SK-N-SH (cell line): ENCODE results near the gene LDB1.

ENCODE experiments used
- CTCF ChIP-seq: fragments of 200-600 bp; sonication (generic); IDR thresholded peaks from 2 replicates; pipeline ENCODE4 v1.6.1; 2017; ENCODE audit warnings: antibody characterized with exemption, mild to moderate bottlenecking, moderate library complexity
- EZH2phosphoT487 ChIP-seq: fragments of 200-600 bp; sonication (generic); IDR thresholded peaks from 2 replicates; pipeline ENCODE4 v1.6.1; 2017; ENCODE audit warnings: low read depth, mixed run types, mild to moderate bottlenecking, antibody characterized with exemption, moderate library complexity, borderline replicate concordance
- FOSL2 ChIP-seq: IDR thresholded peaks from 2 replicates; pipeline ENCODE4 v1.4.0; 2012; ENCODE audit warnings: low read depth, mild to moderate bottlenecking, moderate library complexity, borderline replicate concordance
- GABPA ChIP-seq: IDR thresholded peaks from 2 replicates; pipeline ENCODE4 v1.4.0; 2012; ENCODE audit warnings: low read depth, mild to moderate bottlenecking
- JUND ChIP-seq: IDR thresholded peaks from 2 replicates; pipeline ENCODE4 v1.4.0; 2012
- POLR2AphosphoS5 ChIP-seq: IDR thresholded peaks from 2 replicates; pipeline ENCODE4 v1.6.1; 2012; ENCODE audit warnings: low read depth, low read length
- RAD21 ChIP-seq: IDR thresholded peaks from 2 replicates; pipeline ENCODE4 v1.6.1; 2012; ENCODE audit warnings: mild to moderate bottlenecking, low read length
- REST ChIP-seq: IDR thresholded peaks from 2 replicates; pipeline ENCODE4 v1.6.1; 2012; ENCODE audit warnings: mild to moderate bottlenecking, low read depth, low read length, moderate library complexity
- RFX5 ChIP-seq: IDR thresholded peaks from 2 replicates; pipeline ENCODE4 v1.6.1; 2012; ENCODE audit warnings: mild to moderate bottlenecking, improper control_type of control experiment, low read length
- TAF1 ChIP-seq: IDR thresholded peaks from 2 replicates; pipeline ENCODE4 v1.6.1; 2012; ENCODE audit warnings: low read depth, mild to moderate bottlenecking, low read length, moderate library complexity, borderline replicate concordance
- TCF12 ChIP-seq: IDR thresholded peaks from 2 replicates; pipeline ENCODE4 v1.4.0; 2012
- USF2 ChIP-seq: fragments of 150-350 bp; IDR thresholded peaks from 2 replicates; pipeline ENCODE4 v1.6.1; 2017; ENCODE audit warnings: antibody characterized with exemption, low read length, low read depth, borderline replicate concordance
- ZBTB33 ChIP-seq: IDR thresholded peaks from 2 replicates; pipeline ENCODE4 v1.4.0; 2012; ENCODE audit warnings: low read depth, borderline replicate concordance

GRCh38 chr10:102140913-102141540 is 20.9 kb upstream of the LDB1 start:
- TF ChIP-seq JUND (no peak), CTCF (no peak), POLR2AphosphoS5 (no peak), USF2 (no peak), RFX5 (no peak), RAD21 (no peak), ZBTB33 (no peak), FOSL2 (no peak), TCF12 (no peak), GABPA (no peak), TAF1 (no peak), REST (no peak), EZH2phosphoT487 (no peak)
